Measurements from ENCODE around the gene HNRNPC. TPM values are rescaled to one million over a fixed set of nuclear protein-coding genes. Genes with fewer than 3 reads are reported as not detected.

The HNRNPC gene
- polyA plus RNA-seq, 1 donor from 2014 or later = 1,176 TPM

DNA sequence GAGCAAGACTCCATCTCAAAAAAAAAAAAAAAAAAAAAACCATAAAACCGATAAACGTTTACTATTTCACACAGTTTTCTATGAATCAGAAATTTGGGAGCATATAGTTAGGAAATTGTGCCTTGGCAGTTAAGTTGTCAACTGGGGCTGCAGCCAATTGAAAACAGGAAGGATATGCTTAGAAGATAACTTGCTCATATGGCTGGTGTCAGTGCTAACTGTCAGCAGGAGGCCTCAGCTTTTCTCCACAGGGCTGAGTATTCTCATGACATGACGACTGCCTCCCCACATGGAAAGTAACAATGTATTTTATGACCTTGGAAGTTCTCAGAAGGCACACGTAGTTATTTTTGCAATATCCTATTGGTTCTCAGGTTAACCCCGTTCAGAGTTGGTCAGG lies 83.8 kb downstream of the HNRNPC start:
- Histone ChIP-seq H3K36me3 (ENCODE audit: insufficient read depth, low read length) (no peaks in the 10 kb centered on the region), H3K9ac (ENCODE audit: low read length) (no peak overlapping the region), H3K27me3 (ENCODE audit: insufficient read depth, low read depth, low read length) (no peaks in the 10 kb centered on the region), H4K20me1 (ENCODE audit: insufficient read depth) (no peaks in the 10 kb centered on the region), H3K4me3 (ENCODE audit: low read length) (no peak overlapping the region), H3K9me3 (ENCODE audit: low read length) (no peaks in the 10 kb centered on the region), H3K79me2 (replicated peaks; ENCODE audit: insufficient read depth, low read length) (no peaks in the 10 kb centered on the region), H3K27ac (ENCODE audit: low read length) (no peak overlapping the region), H3F3A (ENCODE audit: insufficient read depth, low read length, poor library complexity, severe bottlenecking) (no peaks in the 10 kb centered on the region), H2AFZ (ENCODE audit: low read depth, low read length) (no peak overlapping the region), H3K4me2 (ENCODE audit: low read length) (no peak overlapping the region), H3K9me2 (ENCODE audit: insufficient read depth, low read length) (no peaks in the 10 kb centered on the region)
- TF ChIP-seq RAD21 (conservative IDR thresholded peaks at IDR 0.05) (no peak), SMC3 (conservative IDR thresholded peaks at IDR 0.05; ENCODE audit: poor library complexity) (no peak), TAF1 (IDR thresholded peaks at IDR 0.05; ENCODE audit: low read depth) (no peak), MXI1 (conservative IDR thresholded peaks at IDR 0.05; ENCODE audit: poor library complexity, severe bottlenecking) (no peak)

DNA sequence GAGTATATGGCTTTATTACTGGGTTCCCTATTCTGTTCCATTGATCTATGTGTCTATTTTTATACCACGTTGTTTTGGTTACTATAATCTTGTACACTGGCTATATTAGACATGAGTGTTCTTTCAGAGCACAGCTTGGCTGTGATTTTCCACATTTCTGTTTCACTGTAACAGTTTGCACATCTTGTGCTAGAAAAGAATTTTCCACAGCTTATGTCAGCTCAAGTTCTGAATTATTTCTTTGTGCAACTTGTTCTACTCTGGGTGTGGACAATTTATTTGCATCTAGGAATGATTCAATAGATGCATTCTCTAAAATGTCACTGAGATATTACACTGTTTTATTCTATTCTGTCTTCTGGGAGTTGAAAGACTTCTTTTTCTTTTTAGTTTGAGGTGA lies 85.0 kb downstream of the HNRNPC start:
- no peak overlapping the region for H3K9ac ChIP-seq (ENCODE audit: low read length)
- H3K4me3 ChIP-seq (ENCODE audit: low read length) = no peak overlapping the region
- no peaks in the 10 kb centered on the region for H3K79me2 ChIP-seq (replicated peaks; ENCODE audit: insufficient read depth, low read length)
- no peaks in the 10 kb centered on the region for H3K36me3 ChIP-seq (ENCODE audit: insufficient read depth, low read length)
- H3K27me3 ChIP-seq (ENCODE audit: insufficient read depth, low read depth, low read length) = no peaks in the 10 kb centered on the region
- no peak overlapping the region for H2AFZ ChIP-seq (ENCODE audit: low read depth, low read length)
- H3K27ac ChIP-seq (ENCODE audit: low read length) = no peak overlapping the region
- no peaks in the 10 kb centered on the region for H4K20me1 ChIP-seq (ENCODE audit: insufficient read depth)
- H3K4me2 ChIP-seq (ENCODE audit: low read length) = no peak overlapping the region
- H3K9me2 ChIP-seq (ENCODE audit: insufficient read depth, low read length) = no peaks in the 10 kb centered on the region
- TF ChIP-seq SMC3 (conservative IDR thresholded peaks at IDR 0.05; ENCODE audit: poor library complexity) (no peak), EP300 (conservative IDR thresholded peaks at IDR 0.05; ENCODE audit: poor library complexity, severe bottlenecking) (no peak), RAD21 (conservative IDR thresholded peaks at IDR 0.05) (no peak), EZH2 (IDR thresholded peaks at IDR 0.05; ENCODE audit: borderline replicate concordance, insufficient read depth, low read length, poor library complexity, severe bottlenecking) (no peak), POLR2AphosphoS5 (IDR thresholded peaks at IDR 0.05) (no peak)
- TF ChIP-seq, protein P1, sequence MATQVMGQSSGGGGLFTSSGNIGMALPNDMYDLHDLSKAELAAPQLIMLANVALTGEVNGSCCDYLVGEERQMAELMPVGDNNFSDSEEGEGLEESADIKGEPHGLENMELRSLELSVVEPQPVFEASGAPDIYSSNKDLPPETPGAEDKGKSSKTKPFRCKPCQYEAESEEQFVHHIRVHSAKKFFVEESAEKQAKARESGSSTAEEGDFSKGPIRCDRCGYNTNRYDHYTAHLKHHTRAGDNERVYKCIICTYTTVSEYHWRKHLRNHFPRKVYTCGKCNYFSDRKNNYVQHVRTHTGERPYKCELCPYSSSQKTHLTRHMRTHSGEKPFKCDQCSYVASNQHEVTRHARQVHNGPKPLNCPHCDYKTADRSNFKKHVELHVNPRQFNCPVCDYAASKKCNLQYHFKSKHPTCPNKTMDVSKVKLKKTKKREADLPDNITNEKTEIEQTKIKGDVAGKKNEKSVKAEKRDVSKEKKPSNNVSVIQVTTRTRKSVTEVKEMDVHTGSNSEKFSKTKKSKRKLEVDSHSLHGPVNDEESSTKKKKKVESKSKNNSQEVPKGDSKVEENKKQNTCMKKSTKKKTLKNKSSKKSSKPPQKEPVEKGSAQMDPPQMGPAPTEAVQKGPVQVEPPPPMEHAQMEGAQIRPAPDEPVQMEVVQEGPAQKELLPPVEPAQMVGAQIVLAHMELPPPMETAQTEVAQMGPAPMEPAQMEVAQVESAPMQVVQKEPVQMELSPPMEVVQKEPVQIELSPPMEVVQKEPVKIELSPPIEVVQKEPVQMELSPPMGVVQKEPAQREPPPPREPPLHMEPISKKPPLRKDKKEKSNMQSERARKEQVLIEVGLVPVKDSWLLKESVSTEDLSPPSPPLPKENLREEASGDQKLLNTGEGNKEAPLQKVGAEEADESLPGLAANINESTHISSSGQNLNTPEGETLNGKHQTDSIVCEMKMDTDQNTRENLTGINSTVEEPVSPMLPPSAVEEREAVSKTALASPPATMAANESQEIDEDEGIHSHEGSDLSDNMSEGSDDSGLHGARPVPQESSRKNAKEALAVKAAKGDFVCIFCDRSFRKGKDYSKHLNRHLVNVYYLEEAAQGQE (IDR thresholded peaks at IDR 0.05; ENCODE audit: borderline replicate concordance) = no peak
- TF ChIP-seq, protein P2, sequence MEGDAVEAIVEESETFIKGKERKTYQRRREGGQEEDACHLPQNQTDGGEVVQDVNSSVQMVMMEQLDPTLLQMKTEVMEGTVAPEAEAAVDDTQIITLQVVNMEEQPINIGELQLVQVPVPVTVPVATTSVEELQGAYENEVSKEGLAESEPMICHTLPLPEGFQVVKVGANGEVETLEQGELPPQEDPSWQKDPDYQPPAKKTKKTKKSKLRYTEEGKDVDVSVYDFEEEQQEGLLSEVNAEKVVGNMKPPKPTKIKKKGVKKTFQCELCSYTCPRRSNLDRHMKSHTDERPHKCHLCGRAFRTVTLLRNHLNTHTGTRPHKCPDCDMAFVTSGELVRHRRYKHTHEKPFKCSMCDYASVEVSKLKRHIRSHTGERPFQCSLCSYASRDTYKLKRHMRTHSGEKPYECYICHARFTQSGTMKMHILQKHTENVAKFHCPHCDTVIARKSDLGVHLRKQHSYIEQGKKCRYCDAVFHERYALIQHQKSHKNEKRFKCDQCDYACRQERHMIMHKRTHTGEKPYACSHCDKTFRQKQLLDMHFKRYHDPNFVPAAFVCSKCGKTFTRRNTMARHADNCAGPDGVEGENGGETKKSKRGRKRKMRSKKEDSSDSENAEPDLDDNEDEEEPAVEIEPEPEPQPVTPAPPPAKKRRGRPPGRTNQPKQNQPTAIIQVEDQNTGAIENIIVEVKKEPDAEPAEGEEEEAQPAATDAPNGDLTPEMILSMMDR (IDR thresholded peaks at IDR 0.05; ENCODE audit: poor library complexity, severe bottlenecking) = no peak
- H3K9me3 ChIP-seq (ENCODE audit: low read length) = no peaks in the 10 kb centered on the region
- no peaks in the 10 kb centered on the region for H3F3A ChIP-seq (ENCODE audit: insufficient read depth, low read length, poor library complexity, severe bottlenecking)

DNA sequence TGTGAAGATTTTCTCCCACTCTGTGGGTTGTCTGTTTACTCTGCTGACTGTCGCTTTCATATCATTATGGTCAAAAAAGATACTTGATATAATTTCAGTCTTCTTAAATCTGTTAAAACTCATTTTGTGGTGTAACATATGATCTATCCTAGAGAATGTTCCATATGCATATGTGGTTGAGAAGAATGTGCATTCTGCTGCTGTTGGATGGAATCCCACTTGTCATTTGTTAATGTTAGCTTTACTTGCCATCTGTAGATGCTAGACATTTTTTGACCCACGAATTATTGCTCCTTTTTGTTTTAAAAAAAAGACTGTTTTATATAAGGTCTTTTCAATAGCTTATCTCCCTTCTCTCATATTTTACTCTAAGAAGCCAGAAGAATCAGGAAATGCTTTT lies 87.1 kb downstream of the HNRNPC start:
- Histone ChIP-seq H3K36me3 (ENCODE audit: insufficient read depth, low read length) (no peaks in the 10 kb centered on the region), H4K20me1 (ENCODE audit: insufficient read depth) (no peaks in the 10 kb centered on the region), H3K27me3 (ENCODE audit: insufficient read depth, low read depth, low read length) (no peaks in the 10 kb centered on the region), H3F3A (ENCODE audit: insufficient read depth, low read length, poor library complexity, severe bottlenecking) (no peaks in the 10 kb centered on the region), H3K4me2 (ENCODE audit: low read length) (no peak overlapping the region), H2AFZ (ENCODE audit: low read depth, low read length) (no peak overlapping the region), H3K4me3 (ENCODE audit: low read length) (no peak overlapping the region), H3K9ac (ENCODE audit: low read length) (no peak overlapping the region), H3K79me2 (replicated peaks; ENCODE audit: insufficient read depth, low read length) (no peaks in the 10 kb centered on the region), H3K27ac (ENCODE audit: low read length) (no peak overlapping the region), H3K9me3 (ENCODE audit: low read length) (no peaks in the 10 kb centered on the region), H3K9me2 (ENCODE audit: insufficient read depth, low read length) (no peaks in the 10 kb centered on the region)
- no peak for TF ChIP-seq EP300 (conservative IDR thresholded peaks at IDR 0.05; ENCODE audit: poor library complexity, severe bottlenecking)
- TF ChIP-seq MXI1 (conservative IDR thresholded peaks at IDR 0.05; ENCODE audit: poor library complexity, severe bottlenecking) = no peak
- TF ChIP-seq EZH2 (IDR thresholded peaks at IDR 0.05; ENCODE audit: borderline replicate concordance, insufficient read depth, low read length, poor library complexity, severe bottlenecking) = no peak
- no peak for TF ChIP-seq RAD21 (conservative IDR thresholded peaks at IDR 0.05)
- no peak for TF ChIP-seq TAF1 (IDR thresholded peaks at IDR 0.05; ENCODE audit: low read depth)
- TF ChIP-seq POLR2AphosphoS5 (IDR thresholded peaks at IDR 0.05) = no peak
- TF ChIP-seq SMC3 (conservative IDR thresholded peaks at IDR 0.05; ENCODE audit: poor library complexity) = no peak
- TF ChIP-seq, protein P2 (IDR thresholded peaks at IDR 0.05; ENCODE audit: poor library complexity, severe bottlenecking) = no peak

Measured in neural cell (in vitro differentiated cells).